IMR-90 (cell line): Measurements from ENCODE around the gene ATPAF1. TPM values are rescaled to one million over a fixed set of nuclear protein-coding genes. Genes with fewer than 3 reads are reported as not detected.

Experiments used
- ATAC-seq: fragments of 200-7000 bp; cut with Tn5 transposase; 2 replicates; pipeline ENCODE4 v1.9.1; 2020; ENCODE audit warnings: low read depth, mild to moderate bottlenecking, moderate library complexity
- BruUV-seq: library from RNA; stranded (reverse); fragments of 400-500 nt; replicated peaks from 2 replicates; lab custom pipeline; 2021; lab: Mats Ljungman, UMichigan
- CTCF ChIA-PET: fragments of 300-600 bp; formaldehyde crosslinking; extraction: SDS; loops from one replicate; lab custom pipeline; 2021; ENCODE audit warnings: antibody characterized with exemption; lab: Yijun Ruan, JAX
- POLR2A ChIA-PET: fragments of 300-600 bp; sonication (Branson Sonifier 250); formaldehyde crosslinking; loops from one replicate; lab custom pipeline; 2022; ENCODE audit warnings: antibody characterized with exemption; ENCODE audit not compliant: unreplicated experiment; lab: Charles Lee
- DNase-seq: peaks from one replicate; pipeline ENCODE4 v3.0.0; 2013
- H2AFZ ChIP-seq: replicated peaks from 2 replicates; pipeline ENCODE3; 2013; ENCODE audit warnings: low read length, mild to moderate bottlenecking; ENCODE audit not compliant: poor library complexity
- H2AK5ac ChIP-seq: 2 replicates; pipeline ENCODE4 v1.6.1; 2013; ENCODE audit warnings: low read depth, low read length, inconsistent platforms
- H2AK9ac ChIP-seq: replicated peaks from 2 replicates; pipeline ENCODE3; 2013; ENCODE audit warnings: mild to moderate bottlenecking, low read depth, low read length, moderate library complexity; ENCODE audit not compliant: poor library complexity
- H2BK120ac ChIP-seq: 2 replicates; pipeline ENCODE4 v1.6.1; 2013; ENCODE audit warnings: low read depth, low read length, inconsistent platforms
- H2BK15ac ChIP-seq: 3 replicates; pipeline ENCODE4 v1.6.1; 2013; ENCODE audit warnings: low read depth, low read length, inconsistent platforms
- H2BK20ac ChIP-seq: 2 replicates; pipeline ENCODE4 v1.6.1; 2013; ENCODE audit warnings: low read depth, mild to moderate bottlenecking, inconsistent platforms, low read length, moderate library complexity
- H2BK5ac ChIP-seq: 2 replicates; pipeline ENCODE4 v1.6.1; 2013; ENCODE audit warnings: mild to moderate bottlenecking, low read depth, low read length, inconsistent platforms; ENCODE audit not compliant: poor library complexity, severe bottlenecking
- H3K14ac ChIP-seq: replicated peaks from 2 replicates; pipeline ENCODE4 v1.6.1; 2013; ENCODE audit warnings: low read depth, low read length, inconsistent platforms
- H3K18ac ChIP-seq: 2 replicates; pipeline ENCODE4 v1.6.1; 2013; ENCODE audit warnings: low read depth, low read length, control low read depth
- H3K23ac ChIP-seq: 2 replicates; pipeline ENCODE4 v1.6.1; 2013; ENCODE audit warnings: low read depth, low read length, inconsistent platforms
- H3K27ac ChIP-seq: 2 replicates; pipeline ENCODE4 v1.5.1; 2013; ENCODE audit warnings: mild to moderate bottlenecking, control low read depth, low read length; ENCODE audit not compliant: insufficient read depth
- H3K27me3 ChIP-seq: 2 replicates; pipeline ENCODE4 v1.6.1; 2013; ENCODE audit warnings: low read length; ENCODE audit not compliant: control insufficient read depth, insufficient read depth
- H3K36me3 ChIP-seq: 2 replicates; pipeline ENCODE4 v1.6.1; 2013; ENCODE audit warnings: low read length, mixed read lengths; ENCODE audit not compliant: control insufficient read depth, insufficient read depth
- H3K4ac ChIP-seq: 2 replicates; pipeline ENCODE4 v1.6.1; 2013; ENCODE audit warnings: low read depth, low read length, inconsistent platforms
- H3K4me1 ChIP-seq: 2 replicates; pipeline ENCODE4 v1.6.1; 2013; ENCODE audit warnings: low read length, mixed read lengths; ENCODE audit not compliant: control insufficient read depth, insufficient read depth
- H3K4me2 ChIP-seq: 2 replicates; pipeline ENCODE4 v1.6.1; 2013; ENCODE audit warnings: low read depth, mild to moderate bottlenecking, control low read depth, low read length, moderate library complexity
- H3K4me3 ChIP-seq: 2 replicates; pipeline ENCODE4 v1.5.1; 2013; ENCODE audit warnings: low read depth, mild to moderate bottlenecking, control low read depth, low read length, moderate library complexity; ENCODE audit not compliant: insufficient read depth
- H3K56ac ChIP-seq: 2 replicates; pipeline ENCODE4 v1.6.1; 2013; ENCODE audit warnings: low read length, inconsistent platforms; ENCODE audit not compliant: insufficient read depth; ENCODE audit errors: extremely low read depth
- H3K79me1 ChIP-seq, 2 experiments: 2 replicates each; pipeline ENCODE4 v1.6.1; 2013; ENCODE audit warnings: low read length in 2 of 2, inconsistent platforms in 1 of 2, low read depth in 1 of 2
- H3K9ac ChIP-seq: 2 replicates; pipeline ENCODE4 v1.6.1; 2013; ENCODE audit warnings: low read depth, low read length, control low read depth
- H3K9me1 ChIP-seq: 2 replicates; pipeline ENCODE4 v1.6.1; 2013; ENCODE audit warnings: low read length, inconsistent platforms; ENCODE audit not compliant: insufficient read depth
- H3K9me3 ChIP-seq: 2 replicates; pipeline ENCODE4 v1.6.1; 2013; ENCODE audit warnings: low read length; ENCODE audit not compliant: control insufficient read depth, insufficient read depth
- H4K20me1 ChIP-seq: 2 replicates; pipeline ENCODE4 v1.6.1; 2013; ENCODE audit warnings: low read length, inconsistent platforms; ENCODE audit not compliant: insufficient read depth
- H4K5ac ChIP-seq: 2 replicates; pipeline ENCODE4 v1.6.1; 2013; ENCODE audit warnings: mild to moderate bottlenecking, low read depth, low read length, control low read depth
- H4K8ac ChIP-seq, 2 experiments: 2 replicates each; pipeline ENCODE4 v1.6.1; 2013; ENCODE audit warnings: low read depth in 2 of 2, low read length in 2 of 2, control low read depth in 1 of 2, inconsistent platforms in 1 of 2
- H4K91ac ChIP-seq: 2 replicates; pipeline ENCODE4 v1.6.1; 2013; ENCODE audit warnings: low read depth, low read length, inconsistent platforms; ENCODE audit not compliant: insufficient read depth
- BHLHE40 ChIP-seq: fragments of 150-350 bp; IDR thresholded peaks from 2 replicates; pipeline ENCODE4 v1.6.1; 2016; ENCODE audit warnings: mild to moderate bottlenecking, low read depth, low read length
- CEBPB ChIP-seq: IDR thresholded peaks from 2 replicates; pipeline ENCODE4 v1.6.1; 2012; ENCODE audit warnings: low read depth, low read length, improper control_type of control experiment
- CHD1 ChIP-seq: IDR thresholded peaks from 2 replicates; pipeline ENCODE4 v1.6.1; 2012; ENCODE audit warnings: low read depth, low read length, improper control_type of control experiment
- CTCF ChIP-seq: conservative IDR thresholded peaks from 2 replicates; pipeline ENCODE4 v1.5.1; 2012; ENCODE audit warnings: mild to moderate bottlenecking, low read depth, low read length, improper control_type of control experiment
- ELK1 ChIP-seq: fragments of 150-350 bp; IDR thresholded peaks from 2 replicates; pipeline ENCODE4 v1.6.1; 2016; ENCODE audit warnings: low read depth, mild to moderate bottlenecking, low read length, moderate library complexity, borderline replicate concordance
- FOS ChIP-seq: fragments of 150-350 bp; IDR thresholded peaks from 2 replicates; pipeline ENCODE4 v1.6.1; 2016; ENCODE audit warnings: low read depth, low read length
- MAFK ChIP-seq: IDR thresholded peaks from 2 replicates; pipeline ENCODE4 v1.6.1; 2012; ENCODE audit warnings: low read depth, low read length, improper control_type of control experiment
- MAZ ChIP-seq: IDR thresholded peaks from 2 replicates; pipeline ENCODE4 v1.6.1; 2012; ENCODE audit warnings: low read depth, mild to moderate bottlenecking, low read length, improper control_type of control experiment, moderate library complexity, borderline replicate concordance
- MXI1 ChIP-seq: IDR thresholded peaks from 2 replicates; pipeline ENCODE4 v1.6.1; 2012; ENCODE audit warnings: low read depth, mild to moderate bottlenecking, low read length, moderate library complexity, borderline replicate concordance
- NFE2L2 ChIP-seq: fragments of 150-350 bp; IDR thresholded peaks from 2 replicates; pipeline ENCODE4 v1.6.1; 2016; ENCODE audit warnings: low read depth, mild to moderate bottlenecking, low read length
- POLR2A ChIP-seq: IDR thresholded peaks from 2 replicates; pipeline ENCODE4 v1.6.1; 2012; ENCODE audit warnings: mild to moderate bottlenecking, low read depth, low read length
- RAD21 ChIP-seq: IDR thresholded peaks from 2 replicates; pipeline ENCODE4 v1.6.1; 2012; ENCODE audit warnings: low read length, improper control_type of control experiment
- RCOR1 ChIP-seq: IDR thresholded peaks from 2 replicates; pipeline ENCODE4 v1.6.1; 2012; ENCODE audit warnings: mild to moderate bottlenecking, low read length, improper control_type of control experiment; ENCODE audit not compliant: insufficient replicate concordance
- RFX5 ChIP-seq: IDR thresholded peaks from 2 replicates; pipeline ENCODE4 v1.8.0; 2012; ENCODE audit warnings: low read depth, mild to moderate bottlenecking, low read length, moderate library complexity
- SMC3 ChIP-seq: fragments of 150-350 bp; IDR thresholded peaks from 2 replicates; pipeline ENCODE4 v1.6.1; 2016; ENCODE audit warnings: low read depth, mild to moderate bottlenecking, antibody characterized with exemption, low read length, moderate library complexity
- USF2 ChIP-seq: fragments of 150-350 bp; IDR thresholded peaks from 2 replicates; pipeline ENCODE4 v1.6.1; 2017; ENCODE audit warnings: mild to moderate bottlenecking, antibody characterized with exemption, low read length, low read depth
- WGBS, 2 experiments: methylation state at CpG; one replicate each; pipeline versions ENCODE4 v1.1.5 to v1.1.7; 2013; ENCODE audit warnings: missing lambda C conversion rate in 2 of 2; ENCODE audit not compliant: insufficient read length in 1 of 2; ENCODE audit errors: extremely low coverage in 2 of 2; 5-methylcytosine and 5-hydroxymethylcytosine counted together
- dilution Hi-C: fragments of 300-500 bp; cut with HindIII; formaldehyde crosslinking; loops from one replicate; pipeline ENCODE4 v1.14.3; 2018; ENCODE audit warnings: low sequenced_read_pairs; ENCODE audit not compliant: unreplicated experiment
- in situ Hi-C: fragments of 300-500 bp; cut with MboI; formaldehyde crosslinking; loops from 3 replicates; pipeline ENCODE4 v1.14.3; 2019; ENCODE audit warnings: low sequenced_read_pairs, inconsistent platforms, mixed read lengths
- intact Hi-C: fragments of 100-400 bp; cut with micrococcal nuclease; formaldehyde crosslinking; loops from 2 replicates; pipeline ENCODE4 v1.10.0; 2022
- polyA plus RNA-seq, 3 experiments: library from polyadenylated mRNA; depleted of rRNA; stranded (reverse); fragments of >200 nt; gene quantifications; 2 replicates each; pipeline ENCODE4 v1.2.3, GENCODE V29; 2012; ENCODE audit warnings: low replicate concordance in 1 of 3
- total RNA-seq: library from RNA; depleted of rRNA; stranded (reverse); fragments of >200 nt; gene quantifications from 2 replicates; pipeline ENCODE4 v1.2.3, GENCODE V29; 2012

Gene ATPAF1
- total and polyA plus RNA-seq, 2 of the 4 experiments (the other 2 are of a cell fraction) = 55.5 to 80.3 TPM

- no CpG with 5 or more reads among the region's 2 CpGs for WGBS, 2 experiments
- H3K4me2 ChIP-seq = no peak overlapping the region
- ChIA-PET CTCF (no interaction called here), POLR2A (no interaction called here)
- no peak overlapping the region for H2AK5ac ChIP-seq
- TF ChIP-seq CTCF (no peak), MAZ (no peak), CEBPB (no peak), ELK1 (no peak), RAD21 (no peak), BHLHE40 (no peak), SMC3 (no peak), POLR2A (no peak), MAFK (no peak), CHD1 (no peak), RFX5 (no peak), NFE2L2 (no peak), MXI1 (no peak), FOS (no peak), USF2 (no peak), RCOR1 (no peak)
- H3K9me1 ChIP-seq = no peaks in the 10 kb centered on the region
- no peak overlapping the region for H3K27ac ChIP-seq
- no peaks in the 10 kb centered on the region for H3K27me3 ChIP-seq
- DNase-seq (no peak), ATAC-seq (no peak)
- no peak overlapping the region for H4K91ac ChIP-seq
- intact Hi-C loops = no loop called here
- no TSS peak for BruUV-seq
- H3K36me3 ChIP-seq = peaks cover 12% of the 10 kb centered on the region; the same call in 1 of the 2 replicates
- no peak overlapping the region for H3K23ac ChIP-seq
- H2BK5ac ChIP-seq = no peak overlapping the region
- H4K20me1 ChIP-seq = no peaks in the 10 kb centered on the region
- dilution Hi-C loops = no loop called here
- no peak overlapping the region for H2AK9ac ChIP-seq
- no peak overlapping the region for H2BK20ac ChIP-seq
- H3K14ac ChIP-seq = no peak overlapping the region
- in situ Hi-C loops = no loop called here
- 0 out of 2 replicates have a peak, but pooled peaks cover 2% of the 10 kb centered on the region for H3K9me3 ChIP-seq
- no peak overlapping the region for H3K9ac ChIP-seq
- no peak overlapping the region for H3K4me3 ChIP-seq
- H3K4ac ChIP-seq = no peak overlapping the region
- H4K8ac ChIP-seq = no peak overlapping the region
- no peak overlapping the region for H2AFZ ChIP-seq
- no peak overlapping the region for H2BK15ac ChIP-seq
- peaks cover 5% of the 10 kb centered on the region; the same call in 1 of the 2 replicates for H3K4me1 ChIP-seq
- H3K18ac ChIP-seq = no peak overlapping the region
- H3K79me1 ChIP-seq = 0 out of 4 replicates have a peak, but pooled peaks cover 0 to 3% of the 10 kb centered on the region in 2 experiments
- H4K5ac ChIP-seq = no peak overlapping the region
- H3K56ac ChIP-seq = no peak overlapping the region
- H2BK120ac ChIP-seq = no peak overlapping the region
Observed at GRCh38 chr1:46649764-46650163, 18.4 kb downstream of the ATPAF1 start.
